GM21360 (cell line): ENCODE data around the gene OR2H2.

Source experiments
- ATAC-seq: cut with Tn5 transposase; IDR thresholded peaks from one replicate; pipeline ENCODE4 v1.9.1; 2021; ENCODE audit warnings: mild to moderate bottlenecking, moderate library complexity; ENCODE audit not compliant: unreplicated experiment

Gene OR2H2

GRCh38 chr6:29590218-29590808 lies 5.4 kb downstream of the OR2H2 start:
- ATAC-seq: no peak

GRCh38 chr6:29591677-29592076 lies 6.8 kb downstream of the OR2H2 start:
- no peak for ATAC-seq

- no peak for ATAC-seq
Measured at GRCh38 chr6:29593199-29593855, 8.4 kb downstream of the OR2H2 start.

- ATAC-seq: no peak
Measured at GRCh38 chr6:29596381-29596900, 11.5 kb downstream of the OR2H2 start.

- no peak for ATAC-seq
Measured at GRCh38 chr6:29597184-29597583, 12.3 kb downstream of the OR2H2 start.

GRCh38 chr6:29598172-29598747 lies 13.3 kb downstream of the OR2H2 start:
- no peak for ATAC-seq

- no peak for ATAC-seq
Measured at GRCh38 chr6:29602564-29603361, 17.8 kb downstream of the OR2H2 start.

- no peak for ATAC-seq
Measured at GRCh38 chr6:29603456-29603855, 18.5 kb downstream of the OR2H2 start.

GRCh38 chr6:29603930-29604329 lies 19.0 kb downstream of the OR2H2 start:
- ATAC-seq: no peak

GRCh38 chr6:29608131-29608530 lies 23.2 kb downstream of the OR2H2 start:
- ATAC-seq: no peak

GRCh38 chr6:29610540-29610939 lies 25.6 kb downstream of the OR2H2 start:
- no peak for ATAC-seq

GRCh38 chr6:29611426-29611825 lies 26.5 kb downstream of the OR2H2 start:
- ATAC-seq: no peak

- no peak for ATAC-seq
Measured at GRCh38 chr6:29617782-29618554, 33.0 kb downstream of the OR2H2 start.

- no peak for ATAC-seq
Measured at GRCh38 chr6:29619578-29620160, 34.7 kb downstream of the OR2H2 start.

GRCh38 chr6:29620630-29621029 lies 35.7 kb downstream of the OR2H2 start:
- no peak for ATAC-seq

- no peak for ATAC-seq
Measured at GRCh38 chr6:29624520-29624961, 39.6 kb downstream of the OR2H2 start.

- ATAC-seq: no peak
Measured at GRCh38 chr6:29625337-29625930, 40.5 kb downstream of the OR2H2 start.

GRCh38 chr6:29626948-29627754 lies 42.2 kb downstream of the OR2H2 start:
- no peak for ATAC-seq
